K562 (cell line): ENCODE measurements around the gene DPM1. TPM values are rescaled to one million over a fixed set of nuclear protein-coding genes. Genes with fewer than 3 reads are reported as not detected.

Experiments
- ATAC-seq: fragments of 200-7000 bp; cut with Tn5 transposase; 3 replicates; pipeline ENCODE4 v1.9.1; 2020; ENCODE audit warnings: moderate library complexity
- BruUV-seq: library from RNA; stranded (reverse); fragments of 400-500 nt; replicated peaks from 2 replicates; lab custom pipeline; 2021; lab: Mats Ljungman, UMichigan
- CTCF ChIA-PET: fragments of 300-600 bp; formaldehyde crosslinking; extraction: SDS; loops from one replicate; lab custom pipeline; 2021; ENCODE audit warnings: low intra/inter-chr PET ratio; lab: Yijun Ruan, JAX
- POLR2A ChIA-PET: fragments of 300-600, 350-650 bp; sonication (Branson Sonifier 250); formaldehyde crosslinking; extraction: SDS; loops from one replicate; lab custom pipeline; 2021; ENCODE audit warnings: antibody characterized with exemption, inconsistent platforms; lab: Yijun Ruan, JAX
- DNase-seq, 4 experiments: peaks; one replicate each; pipeline versions ENCODE4 v3.0.0 to v3.0.0-alpha.2; 2011 to 2018; ENCODE audit warnings: low spot score in 3 of 4, mixed read lengths in 3 of 4; ENCODE audit errors: extremely low read depth in 1 of 4
- FAIRE-seq: peaks from 2 replicates; lab custom pipeline; 2011; peaks lifted over from hg19 to GRCh38; lab: Jason Lieb, UNC
- H2AFZ ChIP-seq: 2 replicates; pipeline ENCODE4 v1.6.0; 2011; ENCODE audit warnings: low read depth, low read length, control low read depth, inconsistent platforms
- H3K27ac ChIP-seq: fragments of 200-600 bp; 3 replicates; pipeline ENCODE4 v1.8.0; 2011; ENCODE audit warnings: low read depth, mild to moderate bottlenecking, control low read depth, inconsistent platforms, low read length, moderate library complexity, mixed read lengths; ENCODE audit errors: extremely low read depth
- H3K27me3 ChIP-seq, 2 experiments: fragments of 300-600 bp in 1 of 2; 2 replicates in 1 of 2; 3 replicates in 1 of 2; pipeline versions ENCODE4 v1.6.0 to v1.8.0; 2011; ENCODE audit warnings: inconsistent platforms in 2 of 2, low read length in 2 of 2, mild to moderate bottlenecking in 1 of 2, mixed read lengths in 1 of 2, moderate library complexity in 1 of 2; ENCODE audit not compliant: control insufficient read depth in 2 of 2, insufficient read depth in 2 of 2
- H3K36me3 ChIP-seq: fragments of 300-600 bp; 3 replicates; pipeline ENCODE4 v1.8.0; 2011; ENCODE audit warnings: mild to moderate bottlenecking, low read length, inconsistent platforms; ENCODE audit not compliant: control insufficient read depth, insufficient read depth
- H3K4me1 ChIP-seq, 2 experiments: fragments of 200-600 bp in 1 of 2; replicated peaks in 1 of 2; 2 replicates in 1 of 2; 3 replicates in 1 of 2; pipeline versions ENCODE4 v1.5.1 to v1.8.0; 2011; ENCODE audit warnings: inconsistent platforms in 2 of 2, low read length in 2 of 2, mild to moderate bottlenecking in 1 of 2, mixed read lengths in 1 of 2, moderate library complexity in 1 of 2; ENCODE audit not compliant: control insufficient read depth in 2 of 2, insufficient read depth in 2 of 2
- H3K4me2 ChIP-seq: 2 replicates; pipeline ENCODE4 v1.6.1; 2011; ENCODE audit warnings: low read length, control low read depth, inconsistent platforms, mixed read lengths; ENCODE audit not compliant: insufficient read depth
- H3K4me3 ChIP-seq: fragments of 200-600 bp; sonication (generic), shearing (Covaris generic); 2 replicates; pipeline ENCODE4 v1.5.1; 2016; ENCODE audit warnings: control low read depth, inconsistent platforms
- H3K79me2 ChIP-seq: fragments of 200-600 bp; 3 replicates; pipeline ENCODE4 v1.8.0; 2011; ENCODE audit warnings: low read length, inconsistent platforms; ENCODE audit not compliant: control insufficient read depth, insufficient read depth
- H3K9ac ChIP-seq, 2 experiments: 2 replicates each; pipeline versions ENCODE4 v1.6.0 to v1.6.1; 2011; ENCODE audit warnings: low read depth in 2 of 2, low read length in 2 of 2, control low read depth in 1 of 2, inconsistent platforms in 1 of 2, mild to moderate bottlenecking in 1 of 2, mixed read lengths in 1 of 2; ENCODE audit not compliant: insufficient read depth in 1 of 2
- H3K9me1 ChIP-seq: one replicate; pipeline ENCODE4 v1.6.0; 2011; ENCODE audit warnings: inconsistent platforms, mild to moderate bottlenecking, low read length, moderate library complexity; ENCODE audit not compliant: control insufficient read depth, insufficient read depth
- H3K9me3 ChIP-seq: replicated peaks from 2 replicates; pipeline ENCODE4 v1.5.1; 2011; ENCODE audit warnings: low read depth, low read length, inconsistent platforms; ENCODE audit not compliant: control insufficient read depth, insufficient read depth
- H4K20me1 ChIP-seq: replicated peaks from 2 replicates; pipeline ENCODE4 v1.6.1; 2011; ENCODE audit warnings: low read length, inconsistent platforms, mixed read lengths; ENCODE audit not compliant: control insufficient read depth, insufficient read depth
- DPF2 ChIP-seq: fragments of 450-650 bp; IDR thresholded peaks from 2 replicates; pipeline ENCODE4 v1.6.1; 2016
- ETV6 ChIP-seq, 3 experiments: fragments of 150-350 bp in 1 of 3; sonication (generic) in 1 of 3; formaldehyde crosslinking in 1 of 3; IDR thresholded peaks; 2 replicates each; pipeline versions ENCODE4 v1.6.1 to v1.8.0; 2014 to 2022; ENCODE audit warnings: borderline replicate concordance in 2 of 3, low read depth in 2 of 3, antibody characterized with exemption in 1 of 3, low read length in 1 of 3, mild to moderate bottlenecking in 1 of 3, missing genetic modification reagents in 1 of 3
- GABPA ChIP-seq: fragments of 200-800 bp; sonication (Bioruptor generic); conservative IDR thresholded peaks from 2 replicates; pipeline ENCODE4 v1.6.1; 2016; ENCODE audit warnings: low read depth, missing genetic modification characterization, missing compliant biosample characterization
- PHB2 ChIP-seq: fragments of 450-650 bp; IDR thresholded peaks from 2 replicates; pipeline ENCODE4 v1.6.1; 2017; ENCODE audit warnings: low read depth
- RHOXF2B ChIP-seq: fragments of 250-450 bp; sonication (Bioruptor Pico); conservative IDR thresholded peaks from 2 replicates; pipeline ENCODE4 v1.5.1; 2021
- SMAD2 ChIP-seq: fragments of 150-350 bp; IDR thresholded peaks from 2 replicates; pipeline ENCODE4 v1.6.1; 2014; ENCODE audit warnings: low read depth, mild to moderate bottlenecking, low read length
- SMARCE1 ChIP-seq: fragments of 450-650 bp; IDR thresholded peaks from 2 replicates; pipeline ENCODE4 v1.7.1; 2016; ENCODE audit warnings: mild to moderate bottlenecking
- SREBF1 ChIP-seq: fragments of 150-350 bp; IDR thresholded peaks from 2 replicates; pipeline ENCODE4 v1.6.1; 2014; ENCODE audit warnings: antibody characterized with exemption, low read depth, low read length, borderline replicate concordance
- TARDBP ChIP-seq: fragments of 450-650 bp; IDR thresholded peaks from 2 replicates; pipeline ENCODE4 v1.6.1; 2016
- WGBS: fragments of 100-300 bp; shearing (Covaris generic); methylation state at CpG from one replicate; pipeline ENCODE4 v1.1.6; 2016; ENCODE audit warnings: low coverage, mixed read lengths; ENCODE audit not compliant: insufficient coverage; ENCODE audit errors: missing lambda C conversion rate; 5-methylcytosine and 5-hydroxymethylcytosine counted together
- in situ Hi-C: fragments of 300-500 bp; cut with MboI; formaldehyde crosslinking; loops from 4 replicates; pipeline ENCODE4 v1.15.0; 2018; ENCODE audit warnings: inconsistent platforms, mixed read lengths
- intact Hi-C: fragments of 100-400 bp; cut with micrococcal nuclease; formaldehyde crosslinking; loops from 2 replicates; pipeline ENCODE4 v1.14.2; 2022
- polyA plus RNA-seq, 8 experiments: library from polyadenylated mRNA; depleted of rRNA in 4 of 8; stranded (reverse) in 5 of 8; unstranded in 3 of 8; fragments of >200 nt; fragmentation: Nextera tagmentation in 2 of 8; fragmentation: Illumina TruSeq in 1 of 8; extraction: Ambion mirVana in 2 of 8; extraction: Trizol in 1 of 8; gene quantifications; 2 replicates each; pipeline versions ENCODE4 v1.2.1 to v1.2.3, GENCODE V29; 2011 to 2014; ENCODE audit warnings: inconsistent platforms in 1 of 8, missing spikeins in 1 of 8
- total RNA-seq, 7 experiments: library from RNA; depleted of rRNA in 6 of 7; stranded (reverse); fragments of >200 nt in 6 of 7; fragmentation: Illumina TruSeq in 2 of 7; extraction: Trizol in 2 of 7; gene quantifications; 2 replicates each; pipeline versions ENCODE4 v1.2.1 to v1.2.3, GENCODE V29; 2011 to 2021; ENCODE audit warnings: low replicate concordance in 1 of 7
- TF ChIP-seq, protein P1 (sequence below): fragments of 250-450 bp; sonication (Bioruptor Pico); IDR thresholded peaks from 2 replicates; pipeline ENCODE4 v1.8.0; 2022; ENCODE audit warnings: moderate library complexity, mild to moderate bottlenecking, inconsistent platforms
- TF ChIP-seq, protein P2 (sequence below): sonication (generic); formaldehyde crosslinking; IDR thresholded peaks from 2 replicates; pipeline ENCODE4 v1.8.0; 2022; ENCODE audit warnings: missing genetic modification reagents, mild to moderate bottlenecking, borderline replicate concordance
- TF ChIP-seq, protein P3 (sequence below): sonication (generic); formaldehyde crosslinking; IDR thresholded peaks from 2 replicates; pipeline ENCODE4 v1.8.0; 2023; ENCODE audit warnings: missing genetic modification reagents, mild to moderate bottlenecking, borderline replicate concordance
- TF ChIP-seq, protein P4 (sequence below), 2 experiments: fragments of 250-450 bp in 1 of 2; fragments of 450-650 bp in 1 of 2; sonication (Bioruptor Pico) in 1 of 2; IDR thresholded peaks; 2 replicates each; pipeline versions ENCODE4 v1.6.1 to v1.8.0; 2016 to 2021; ENCODE audit warnings: mild to moderate bottlenecking in 2 of 2, moderate library complexity in 2 of 2, missing compliant biosample characterization in 1 of 2, missing genetic modification characterization in 1 of 2

The DPM1 gene
- total and polyA plus RNA-seq, 9 of the 15 experiments (the other 6 are each of a cell fraction or from before 2014, with no cell fraction given) = 75.2 to 190 (median 153) TPM

DNA sequence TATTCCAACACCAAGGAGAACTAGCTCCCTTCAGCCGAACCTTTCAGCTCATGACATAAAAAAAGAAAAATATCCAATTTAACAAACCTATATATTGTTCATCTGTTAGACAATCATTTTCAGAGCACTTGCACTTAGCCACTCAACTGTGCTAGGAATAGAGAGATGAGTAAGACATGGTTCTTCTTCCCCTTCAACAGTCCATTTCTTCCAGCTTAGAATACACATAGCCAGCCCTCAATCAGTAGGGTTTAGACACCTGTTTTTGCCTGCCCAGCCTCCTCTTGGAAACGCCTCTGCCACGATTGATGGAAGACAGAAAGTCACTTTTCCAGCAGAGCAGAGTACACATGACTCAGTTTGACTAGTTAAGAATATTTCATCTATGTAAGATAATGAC is 48.9 kb downstream of the DPM1 start:
- Histone ChIP-seq H3K4me1 (peaks cover 11 to 30% of the 10 kb centered on the region in 2 experiments), H3K79me2 (peaks cover 97% of the 10 kb centered on the region), H3K36me3 (peaks cover 62% of the 10 kb centered on the region), H3K4me2 (no peak overlapping the region), H3K9me1 (no peaks in the 10 kb centered on the region), H4K20me1 (peaks cover 31% of the 10 kb centered on the region), H3K9me3 (no peaks in the 10 kb centered on the region), H3K9ac (no peak overlapping the region), H3K27ac (no peak overlapping the region), H2AFZ (no peak overlapping the region), H3K4me3 (no peak overlapping the region), H3K27me3 (no peaks in the 10 kb centered on the region)
- 94% methylated on average over 3 of the region's 3 CpGs for WGBS
- FAIRE-seq (no peak), ATAC-seq (no peak), DNase-seq (no peak)
- in situ Hi-C loops (no loop called here), intact Hi-C loops (no loop called here)
- ChIA-PET POLR2A (interaction anchor here (0.7 to 1.9 kb wide), 5 partner anchors 13 to 115 kb away, joined by 3 to 7 read pairs (median 4); partner anchors contain the start of genes ADNP and BCAS4), CTCF (no interaction called here)
- no TSS peak for BruUV-seq
- no peak for TF ChIP-seq SMARCE1
- TF ChIP-seq GABPA (tag) = no peak
- TF ChIP-seq TARDBP = no peak
- TF ChIP-seq SMAD2 = no peak
- no peak for TF ChIP-seq SREBF1
- no peak for TF ChIP-seq DPF2
- TF ChIP-seq PHB2 = no peak
- TF ChIP-seq, protein P1, sequence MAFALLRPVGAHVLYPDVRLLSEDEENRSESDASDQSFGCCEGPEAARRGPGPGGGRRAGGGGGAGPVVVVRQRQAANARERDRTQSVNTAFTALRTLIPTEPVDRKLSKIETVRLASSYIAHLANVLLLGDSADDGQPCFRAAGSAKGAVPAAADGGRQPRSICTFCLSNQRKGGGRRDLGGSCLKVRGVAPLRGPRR (CRISPR knock-in tag) = no peak
- no peak for TF ChIP-seq ETV6 (IDR thresholded peaks at IDR 0.05; ENCODE audit: borderline replicate concordance in 1 of 2, low read depth in 2 of 2, low read length in 1 of 2)
- TF ChIP-seq ETV6 (CRISPR knock-in tag; IDR thresholded peaks at IDR 0.05; ENCODE audit: borderline replicate concordance) = no peak
- TF ChIP-seq, protein P2, sequence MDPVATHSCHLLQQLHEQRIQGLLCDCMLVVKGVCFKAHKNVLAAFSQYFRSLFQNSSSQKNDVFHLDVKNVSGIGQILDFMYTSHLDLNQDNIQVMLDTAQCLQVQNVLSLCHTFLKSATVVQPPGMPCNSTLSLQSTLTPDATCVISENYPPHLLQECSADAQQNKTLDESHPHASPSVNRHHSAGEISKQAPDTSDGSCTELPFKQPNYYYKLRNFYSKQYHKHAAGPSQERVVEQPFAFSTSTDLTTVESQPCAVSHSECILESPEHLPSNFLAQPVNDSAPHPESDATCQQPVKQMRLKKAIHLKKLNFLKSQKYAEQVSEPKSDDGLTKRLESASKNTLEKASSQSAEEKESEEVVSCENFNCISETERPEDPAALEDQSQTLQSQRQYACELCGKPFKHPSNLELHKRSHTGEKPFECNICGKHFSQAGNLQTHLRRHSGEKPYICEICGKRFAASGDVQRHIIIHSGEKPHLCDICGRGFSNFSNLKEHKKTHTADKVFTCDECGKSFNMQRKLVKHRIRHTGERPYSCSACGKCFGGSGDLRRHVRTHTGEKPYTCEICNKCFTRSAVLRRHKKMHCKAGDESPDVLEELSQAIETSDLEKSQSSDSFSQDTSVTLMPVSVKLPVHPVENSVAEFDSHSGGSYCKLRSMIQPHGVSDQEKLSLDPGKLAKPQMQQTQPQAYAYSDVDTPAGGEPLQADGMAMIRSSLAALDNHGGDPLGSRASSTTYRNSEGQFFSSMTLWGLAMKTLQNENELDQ (CRISPR knock-in tag) = no peak
- TF ChIP-seq RHOXF2B (CRISPR knock-in tag) = no peak
- TF ChIP-seq, protein P3, sequence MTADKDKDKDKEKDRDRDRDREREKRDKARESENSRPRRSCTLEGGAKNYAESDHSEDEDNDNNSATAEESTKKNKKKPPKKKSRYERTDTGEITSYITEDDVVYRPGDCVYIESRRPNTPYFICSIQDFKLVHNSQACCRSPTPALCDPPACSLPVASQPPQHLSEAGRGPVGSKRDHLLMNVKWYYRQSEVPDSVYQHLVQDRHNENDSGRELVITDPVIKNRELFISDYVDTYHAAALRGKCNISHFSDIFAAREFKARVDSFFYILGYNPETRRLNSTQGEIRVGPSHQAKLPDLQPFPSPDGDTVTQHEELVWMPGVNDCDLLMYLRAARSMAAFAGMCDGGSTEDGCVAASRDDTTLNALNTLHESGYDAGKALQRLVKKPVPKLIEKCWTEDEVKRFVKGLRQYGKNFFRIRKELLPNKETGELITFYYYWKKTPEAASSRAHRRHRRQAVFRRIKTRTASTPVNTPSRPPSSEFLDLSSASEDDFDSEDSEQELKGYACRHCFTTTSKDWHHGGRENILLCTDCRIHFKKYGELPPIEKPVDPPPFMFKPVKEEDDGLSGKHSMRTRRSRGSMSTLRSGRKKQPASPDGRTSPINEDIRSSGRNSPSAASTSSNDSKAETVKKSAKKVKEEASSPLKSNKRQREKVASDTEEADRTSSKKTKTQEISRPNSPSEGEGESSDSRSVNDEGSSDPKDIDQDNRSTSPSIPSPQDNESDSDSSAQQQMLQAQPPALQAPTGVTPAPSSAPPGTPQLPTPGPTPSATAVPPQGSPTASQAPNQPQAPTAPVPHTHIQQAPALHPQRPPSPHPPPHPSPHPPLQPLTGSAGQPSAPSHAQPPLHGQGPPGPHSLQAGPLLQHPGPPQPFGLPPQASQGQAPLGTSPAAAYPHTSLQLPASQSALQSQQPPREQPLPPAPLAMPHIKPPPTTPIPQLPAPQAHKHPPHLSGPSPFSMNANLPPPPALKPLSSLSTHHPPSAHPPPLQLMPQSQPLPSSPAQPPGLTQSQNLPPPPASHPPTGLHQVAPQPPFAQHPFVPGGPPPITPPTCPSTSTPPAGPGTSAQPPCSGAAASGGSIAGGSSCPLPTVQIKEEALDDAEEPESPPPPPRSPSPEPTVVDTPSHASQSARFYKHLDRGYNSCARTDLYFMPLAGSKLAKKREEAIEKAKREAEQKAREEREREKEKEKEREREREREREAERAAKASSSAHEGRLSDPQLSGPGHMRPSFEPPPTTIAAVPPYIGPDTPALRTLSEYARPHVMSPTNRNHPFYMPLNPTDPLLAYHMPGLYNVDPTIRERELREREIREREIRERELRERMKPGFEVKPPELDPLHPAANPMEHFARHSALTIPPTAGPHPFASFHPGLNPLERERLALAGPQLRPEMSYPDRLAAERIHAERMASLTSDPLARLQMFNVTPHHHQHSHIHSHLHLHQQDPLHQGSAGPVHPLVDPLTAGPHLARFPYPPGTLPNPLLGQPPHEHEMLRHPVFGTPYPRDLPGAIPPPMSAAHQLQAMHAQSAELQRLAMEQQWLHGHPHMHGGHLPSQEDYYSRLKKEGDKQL (CRISPR knock-in tag) = no peak
- TF ChIP-seq, protein P4, sequence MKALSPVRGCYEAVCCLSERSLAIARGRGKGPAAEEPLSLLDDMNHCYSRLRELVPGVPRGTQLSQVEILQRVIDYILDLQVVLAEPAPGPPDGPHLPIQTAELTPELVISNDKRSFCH (CRISPR knock-in tag; IDR thresholded peaks at IDR 0.05) = no peak
- TF ChIP-seq, protein P4 (tag; IDR thresholded peaks at IDR 0.05) = no peak
